Sigmoid colon (tissue), 7 donors: ENCODE measurements around the gene PRTG. TPM values are rescaled to one million over a fixed set of nuclear protein-coding genes. Genes with fewer than 3 reads are reported as not detected.
"Not testable (repeated sequence)": the region's sequence is repeated elsewhere in the genome, so short reads cannot be mapped to it uniquely, and the experiment has no call there.

ENCODE experiments used
- DNase-seq: peaks from one replicate; pipeline ENCODE4 v3.0.0-alpha.2; 2019
- H3K27ac ChIP-seq, 4 donors: fragments of 200-600 bp; sonication (generic); one replicate each; pipeline ENCODE4 v1.5.1; 2016 to 2019; ENCODE audit warnings: mild to moderate bottlenecking in 1 of 4
- H3K27me3 ChIP-seq, 3 donors: fragments of 200-600 bp; sonication (generic); one replicate each; pipeline ENCODE4 v1.5.1; 2019; ENCODE audit warnings: mild to moderate bottlenecking in 1 of 3
- H3K36me3 ChIP-seq, 4 donors: fragments of 200-600 bp; sonication (generic); one replicate each; pipeline ENCODE4 v1.5.1; 2016 to 2019
- H3K4me1 ChIP-seq, 4 donors: fragments of 200-600 bp; sonication (generic); one replicate each; pipeline ENCODE4 v1.5.1; 2017 to 2019
- H3K4me3 ChIP-seq, 4 donors: fragments of 200-600 bp; sonication (generic); one replicate each; pipeline ENCODE4 v1.5.1; 2017 to 2019; ENCODE audit warnings: mild to moderate bottlenecking in 2 of 4, moderate library complexity in 1 of 4
- H3K9me3 ChIP-seq, 4 donors: fragments of 200-600 bp in 3 of 4; sonication (generic) in 3 of 4; one replicate each; pipeline versions ENCODE4 v1.5.1 to v1.6.1; 2013 to 2019
- CTCF ChIP-seq, 4 experiments: fragments of 450-650 bp in 3 of 4; fragments of 200-600 bp in 1 of 4; IDR thresholded peaks; one replicate each; pipeline ENCODE4 v1.5.1; 2016 to 2019; ENCODE audit warnings: antibody characterized with exemption in 4 of 4, mild to moderate bottlenecking in 3 of 4, moderate library complexity in 2 of 4
- EP300 ChIP-seq, 4 donors: sonication (generic); formaldehyde crosslinking; IDR thresholded peaks; one replicate each; pipeline ENCODE4 v1.6.1; 2017; ENCODE audit warnings: antibody characterized with exemption in 4 of 4
- POLR2A ChIP-seq, 2 donors: fragments of 450-650 bp; IDR thresholded peaks; one replicate each; pipeline ENCODE4 v1.6.1; 2016; ENCODE audit warnings: antibody characterized with exemption in 2 of 2, mild to moderate bottlenecking in 2 of 2, moderate library complexity in 2 of 2
- POLR2AphosphoS5 ChIP-seq, 4 donors: sonication (generic); formaldehyde crosslinking; IDR thresholded peaks; one replicate each; pipeline ENCODE4 v1.6.1; 2017; ENCODE audit warnings: antibody characterized with exemption in 4 of 4
- WGBS, 2 donors: extraction: QIAGEN DNeasy Blood & Tissue Kit; methylation state at CpG; one replicate each; pipeline ENCODE4 v1.1.7; 2013; 5-methylcytosine and 5-hydroxymethylcytosine counted together
- intact Hi-C: fragments of 100-400 bp; cut with DNase I; formaldehyde crosslinking; loops from one replicate; pipeline ENCODE4 v1.15.1; 2023
- polyA plus RNA-seq, 3 donors: library from polyadenylated mRNA; stranded (reverse); fragments of 200-250 nt; gene quantifications; one replicate each; pipeline ENCODE4 v1.2.3, GENCODE V29; 2013
- total RNA-seq, 4 donors: library from RNA; depleted of rRNA; stranded (reverse); fragments of >200 nt; gene quantifications; one replicate each; pipeline ENCODE4 v1.1.0, GENCODE V29; 2016
- donor health status: healthy with polysubstance abuse.
- donor health status: Bipolar disorder and iron deficiency.
- donor health status: healthy.

Gene PRTG
- total and polyA plus RNA-seq, 7 donors = 0.42 to 5.3 (median 2.1) TPM; not detected in 2

- Histone ChIP-seq H3K27ac (no peak overlapping the region), H3K9me3 (no peaks in the 10 kb centered on the region), H3K27me3 (no peaks in the 10 kb centered on the region), H3K36me3 (no peaks in the 10 kb centered on the region), H3K4me3 (no peak overlapping the region), H3K4me1 (no peaks in the 10 kb centered on the region)
- no peak for DNase-seq
- intact Hi-C loops = no loop called here
- TF ChIP-seq EP300 (IDR thresholded peaks at IDR 0.05) = no peak
- TF ChIP-seq POLR2AphosphoS5 (IDR thresholded peaks at IDR 0.05) = no peak
- TF ChIP-seq CTCF (IDR thresholded peaks at IDR 0.05) = no peak
- no peak for TF ChIP-seq POLR2A (IDR thresholded peaks at IDR 0.05)
- WGBS, 2 donors = 85 to 88% methylated on average over 10 of the region's 10 CpGs
These were observed 25.8 kb upstream of the PRTG start for GRCh38 chr15:55768670-55769185.

- no peaks in the 10 kb centered on the region for H3K36me3 ChIP-seq
- no peaks in the 10 kb centered on the region for H3K9me3 ChIP-seq
- no peaks in the 10 kb centered on the region for H3K4me1 ChIP-seq
- no peaks in the 10 kb centered on the region for H3K27me3 ChIP-seq
- DNase-seq = no peak
- 58 to 79% methylated on average over 4 of the region's 4 CpGs for WGBS, 2 donors
- H3K27ac ChIP-seq = no peak overlapping the region
- H3K4me3 ChIP-seq = no peak overlapping the region
- intact Hi-C loops = no loop called here
- no peak for TF ChIP-seq POLR2AphosphoS5 (IDR thresholded peaks at IDR 0.05)
- TF ChIP-seq EP300 (IDR thresholded peaks at IDR 0.05) = no peak
- TF ChIP-seq POLR2A (IDR thresholded peaks at IDR 0.05) = no peak
- no peak for TF ChIP-seq CTCF (IDR thresholded peaks at IDR 0.05)
These were observed 23.7 kb upstream of the PRTG start for GRCh38 chr15:55766676-55767075.

GRCh38 chr15:55764398-55764797 lies 21.4 kb upstream of the PRTG start:
- no peak for TF ChIP-seq POLR2A (IDR thresholded peaks at IDR 0.05)
- TF ChIP-seq CTCF (IDR thresholded peaks at IDR 0.05) = no peak
- no peak for TF ChIP-seq POLR2AphosphoS5 (IDR thresholded peaks at IDR 0.05)
- no peak for TF ChIP-seq EP300 (IDR thresholded peaks at IDR 0.05)
- 89 to 97% methylated on average over 6 of the region's 6 CpGs for WGBS, 2 donors
- Histone ChIP-seq H3K27me3 (no peaks in the 10 kb centered on the region), H3K27ac (no peak overlapping the region), H3K4me1 (no peaks in the 10 kb centered on the region), H3K4me3 (no peak overlapping the region), H3K36me3 (no peaks in the 10 kb centered on the region), H3K9me3 (no peaks in the 10 kb centered on the region)
- no peak for DNase-seq
- intact Hi-C loops = no loop called here

- Histone ChIP-seq H3K9me3 (no peaks in the 10 kb centered on the region), H3K27ac (no peak overlapping the region), H3K4me1 (no peaks in the 10 kb centered on the region), H3K27me3 (no peaks in the 10 kb centered on the region), H3K36me3 (no peaks in the 10 kb centered on the region), H3K4me3 (no peak overlapping the region)
- WGBS, 2 donors = 83 to 87% methylated on average over 13 of the region's 13 CpGs
- no peak for DNase-seq
- intact Hi-C loops = no loop called here
- TF ChIP-seq EP300 (IDR thresholded peaks at IDR 0.05) = no peak
- TF ChIP-seq CTCF (IDR thresholded peaks at IDR 0.05) = no peak
These were observed 15.6 kb upstream of the PRTG start for GRCh38 chr15:55758580-55758986.

GRCh38 chr15:55753433-55753832 lies 10.5 kb upstream of the PRTG start:
- H3K9me3 ChIP-seq, DNase-seq, H3K4me3 ChIP-seq, H3K27me3 ChIP-seq, H3K4me1 ChIP-seq, H3K27ac ChIP-seq, H3K36me3 ChIP-seq, intact Hi-C loops: not testable (repeated sequence)
- 91 to 94% methylated on average over 5 of the region's 5 CpGs for WGBS, 2 donors
